DMS153 treated with DMSO at 0.1 percent for 48 hours (cell line): ENCODE results near the gene GRB7.
A peak's percentile ranks its signal among the peaks of the same experiment; 100 is the strongest.
"Not testable (repeated sequence)": the region's sequence is repeated elsewhere in the genome, so short reads cannot be mapped to it uniquely, and the experiment has no call there.

Experiments
- DNase-seq: peaks from one replicate; lab custom pipeline; 2025; ENCODE audit not compliant: unreplicated experiment; lab: John Stamatoyannopoulos, UW

The GRB7 gene

DNA sequence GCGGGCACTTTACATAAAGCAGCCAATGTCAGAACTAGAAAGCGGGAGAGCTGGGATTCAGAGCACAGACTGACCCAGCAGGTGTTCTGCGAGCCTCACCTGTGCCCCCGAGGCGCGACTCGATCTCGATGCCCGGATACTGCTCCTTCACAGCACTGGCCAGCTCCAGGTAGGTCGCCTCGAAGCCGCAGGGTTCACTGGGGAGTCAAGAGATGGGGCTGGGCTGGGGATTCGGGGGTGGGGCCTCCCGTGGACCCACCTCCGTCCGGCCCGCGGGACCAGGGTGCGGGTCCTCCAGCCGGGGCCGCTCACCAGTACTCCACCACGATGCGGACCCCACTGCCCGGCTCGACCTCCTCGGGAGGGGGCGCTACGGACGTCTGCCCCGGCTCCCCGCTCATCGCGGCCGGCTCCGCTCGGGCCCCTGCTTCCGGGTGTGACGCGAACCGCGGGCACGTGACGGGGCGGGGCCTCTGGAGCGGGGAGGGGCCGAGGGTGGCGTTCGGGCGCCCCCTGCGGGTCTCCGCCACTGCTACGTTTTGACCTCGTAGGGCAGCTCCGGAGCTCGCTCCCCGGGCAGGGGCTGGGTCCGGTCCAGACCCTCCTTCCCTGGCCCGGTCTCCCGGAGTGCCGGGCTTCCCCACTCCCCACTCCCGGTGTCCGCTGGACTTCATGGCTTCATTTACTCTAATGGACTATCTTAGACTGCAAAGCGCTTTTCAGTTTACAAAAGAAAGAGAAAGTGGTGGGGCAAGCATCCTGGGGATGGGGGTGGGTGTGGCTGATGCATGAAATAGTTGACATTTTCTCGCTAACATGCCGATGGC is 7.4 kb upstream of the GRB7 start, which contains the start of gene MIEN1:
TSS of gene MIEN1 (minus strand) at position 438 of the 827 bp plus-strand sequence. CDS start at position 401, 37 bp downstream.
- DNase-seq: peak; percentile 70

DNA sequence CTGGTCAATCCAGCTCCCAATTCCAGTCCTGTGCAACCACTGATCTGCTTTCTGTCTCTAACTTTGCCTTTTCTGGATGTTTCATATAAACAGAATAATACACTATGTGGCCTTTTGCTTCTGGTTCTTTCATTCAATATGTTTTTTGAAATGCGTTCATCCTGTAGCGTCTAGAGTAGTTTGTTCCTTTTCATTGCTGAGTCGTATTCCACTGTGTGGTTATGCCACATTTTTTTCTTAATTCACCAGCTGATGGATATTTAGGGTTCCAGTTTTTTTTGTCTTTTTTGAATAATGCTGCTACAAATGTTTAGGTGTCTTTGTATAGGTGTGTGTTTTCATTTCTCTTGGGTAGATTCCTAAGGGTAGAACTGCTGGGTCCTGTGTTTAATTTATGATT is 5.2 kb upstream of the GRB7 start:
- no peak for DNase-seq

DNA sequence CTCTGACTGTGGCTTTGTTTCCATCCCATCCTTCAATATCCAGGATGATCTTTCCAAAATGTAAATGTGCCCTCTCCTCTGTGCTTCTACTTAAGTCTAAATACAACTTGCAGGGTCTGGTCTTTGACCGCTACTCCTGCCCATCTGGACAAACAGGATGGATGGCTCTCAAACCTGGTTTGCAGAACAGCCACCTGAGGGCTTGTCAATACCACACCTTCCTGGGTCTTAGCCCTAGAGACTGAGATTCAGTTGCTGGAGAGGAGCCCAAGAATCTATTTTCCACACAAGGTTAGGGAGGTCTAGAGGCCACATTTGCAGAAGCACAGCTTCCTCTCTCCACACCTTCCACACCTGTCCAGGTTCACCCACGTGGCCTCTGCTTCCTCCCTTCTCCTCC is 1.9 kb upstream of the GRB7 start:
- DNase-seq: no peak

DNA sequence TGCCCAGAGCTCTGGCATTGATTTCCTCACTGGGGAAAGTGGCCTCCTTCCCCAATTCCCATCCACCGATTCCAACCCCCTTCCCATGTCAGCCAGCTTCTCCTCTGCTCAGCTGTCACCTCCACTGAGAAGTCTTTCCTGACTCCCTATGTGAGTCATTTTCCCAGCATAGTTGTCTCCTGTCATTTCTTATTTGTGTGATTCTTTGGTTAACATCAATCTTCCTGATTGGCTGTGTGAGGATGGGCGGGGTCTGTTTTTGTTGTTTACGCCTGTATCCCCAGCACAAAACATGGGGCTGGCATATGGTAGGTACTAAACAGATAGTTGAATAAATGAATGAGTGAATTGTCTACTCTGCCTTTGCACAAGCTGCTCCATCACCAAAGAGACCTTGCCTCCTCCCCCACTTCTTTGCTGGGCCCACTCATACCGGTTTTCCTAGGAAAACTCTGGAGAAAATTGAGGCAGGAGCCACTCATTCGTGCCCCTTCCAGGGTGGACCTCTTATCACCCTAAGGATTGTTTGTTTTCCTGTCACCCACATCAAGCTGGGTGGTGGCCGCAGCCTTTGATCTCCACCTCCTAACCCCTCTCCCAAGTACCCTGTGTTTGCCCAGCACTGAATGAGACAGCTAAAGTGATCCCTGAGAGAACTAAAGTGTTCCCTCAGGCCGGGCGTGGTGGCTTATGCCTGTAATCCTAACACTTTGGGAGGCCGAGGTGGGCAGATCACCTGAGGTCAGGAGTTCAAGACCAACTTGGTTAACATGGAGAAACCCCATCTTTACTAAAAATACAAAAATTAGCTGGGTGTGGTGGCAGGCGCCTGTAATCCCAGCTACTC is 1.2 kb upstream of the GRB7 start:
- no peak for DNase-seq

DNA sequence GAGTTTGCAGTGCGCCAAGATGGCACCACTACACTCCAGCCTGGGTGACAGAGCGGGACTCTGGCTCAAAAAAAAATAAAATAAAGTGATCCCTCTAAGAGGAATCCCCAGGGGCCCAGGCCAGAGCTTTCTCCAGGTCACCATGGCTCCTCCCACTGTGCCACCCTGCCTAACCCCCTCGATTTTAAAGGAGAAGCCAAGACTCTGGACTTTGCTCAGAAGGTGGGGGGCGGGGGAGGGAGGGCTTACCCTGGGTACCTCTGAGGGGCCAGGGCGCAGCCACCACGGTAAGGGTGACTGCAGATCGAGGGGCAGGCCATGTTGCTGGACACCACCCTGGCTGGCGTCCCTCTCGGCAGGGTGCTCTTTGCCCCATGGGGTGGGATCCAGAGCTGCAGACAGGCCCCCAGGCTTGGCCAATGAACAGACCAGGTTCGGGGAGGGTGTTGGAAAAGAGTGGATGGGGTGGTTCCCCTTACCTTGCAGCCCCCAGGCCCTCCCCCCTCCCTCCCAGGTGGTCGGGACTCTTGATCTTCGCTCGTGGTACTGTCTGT is 455 bp upstream of the GRB7 start:
- DNase-seq: no peak

DNA sequence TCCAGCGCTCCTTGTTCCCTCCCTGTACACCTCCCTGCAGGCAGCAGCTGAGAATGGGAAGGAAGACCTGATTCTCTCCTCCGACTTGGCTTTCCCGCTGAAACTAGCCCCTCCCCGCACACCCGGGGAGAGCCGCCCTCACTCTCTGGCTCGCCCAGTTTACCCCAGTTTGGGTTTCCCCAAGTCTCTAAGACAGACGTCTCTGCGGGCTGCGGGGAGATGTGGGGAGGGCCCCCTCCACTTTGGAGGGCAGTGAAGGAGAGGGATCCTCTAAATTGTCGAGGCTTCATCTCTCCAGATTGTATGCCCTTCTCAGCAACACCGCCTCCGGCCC is 797 bp downstream of the GRB7 start:
- peak; percentile 9 for DNase-seq

DNA sequence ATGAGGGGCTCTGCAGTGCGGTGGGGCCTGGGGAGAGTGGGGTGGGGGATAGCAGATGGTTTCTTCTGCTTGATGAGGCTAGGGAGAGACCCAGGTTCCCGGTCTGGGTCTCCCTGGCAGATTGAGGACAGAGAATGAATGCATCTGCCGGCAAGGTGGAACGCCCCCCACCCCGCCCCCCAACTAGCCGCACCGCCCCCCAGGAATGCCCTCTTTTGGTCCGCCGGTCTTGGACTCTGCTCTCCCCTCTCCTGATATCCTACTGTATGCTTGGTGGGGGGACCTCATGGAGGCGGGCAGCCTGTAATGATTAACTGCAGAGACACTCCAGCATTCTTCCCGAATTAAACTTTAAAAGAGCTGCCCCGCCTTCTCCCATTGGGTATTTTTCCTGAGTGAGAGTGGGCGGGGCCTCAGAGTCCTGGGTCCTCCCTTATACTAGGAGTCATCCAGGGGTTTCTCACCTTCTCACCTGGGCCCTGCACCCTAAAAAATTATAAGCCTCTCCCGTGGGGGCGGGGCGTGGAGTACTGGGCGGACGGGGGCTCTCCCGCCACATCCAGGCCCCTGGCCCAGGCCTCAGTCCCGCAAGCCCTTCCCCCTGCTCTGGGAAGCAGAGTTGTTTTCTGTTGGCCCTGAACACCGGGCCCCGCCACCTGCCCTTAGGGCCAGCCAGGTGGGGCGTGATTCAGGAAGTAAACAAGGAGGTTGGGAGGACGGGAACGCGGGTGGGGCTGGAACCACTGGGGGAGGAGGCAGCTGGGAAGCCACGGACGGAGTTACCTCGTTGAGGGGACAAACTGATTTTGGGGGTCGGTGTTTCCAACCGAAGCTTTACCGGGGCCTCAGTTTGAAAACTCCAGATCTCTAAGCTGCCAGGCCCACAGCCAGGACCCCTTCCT is 1.5 kb downstream of the GRB7 start:
- peak; percentile 74 for DNase-seq

DNA sequence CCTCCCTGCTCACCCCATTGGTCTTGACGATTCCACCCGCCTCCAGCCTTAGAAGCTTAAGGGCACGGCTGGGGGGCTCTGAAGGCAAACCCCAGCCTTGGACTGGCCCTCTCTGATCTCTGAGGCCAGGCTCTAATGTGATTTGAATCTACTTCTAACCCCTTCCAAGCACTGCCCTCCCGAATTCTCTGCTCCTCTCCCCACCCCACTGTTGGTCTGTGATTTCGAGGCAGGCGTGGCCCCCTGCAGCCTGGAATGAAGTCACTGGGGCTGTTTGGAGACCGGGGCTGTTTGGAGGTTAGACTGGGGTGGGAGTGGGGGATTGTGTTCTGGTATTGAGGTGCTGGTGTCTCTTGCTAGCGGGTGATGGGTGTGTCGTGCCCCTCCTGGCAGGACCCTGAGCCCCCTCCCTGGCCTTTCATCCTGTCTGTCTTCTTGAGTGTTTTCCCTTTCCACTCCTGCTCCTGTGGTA is 2.2 kb downstream of the GRB7 start:
- DNase-seq: no peak

DNA sequence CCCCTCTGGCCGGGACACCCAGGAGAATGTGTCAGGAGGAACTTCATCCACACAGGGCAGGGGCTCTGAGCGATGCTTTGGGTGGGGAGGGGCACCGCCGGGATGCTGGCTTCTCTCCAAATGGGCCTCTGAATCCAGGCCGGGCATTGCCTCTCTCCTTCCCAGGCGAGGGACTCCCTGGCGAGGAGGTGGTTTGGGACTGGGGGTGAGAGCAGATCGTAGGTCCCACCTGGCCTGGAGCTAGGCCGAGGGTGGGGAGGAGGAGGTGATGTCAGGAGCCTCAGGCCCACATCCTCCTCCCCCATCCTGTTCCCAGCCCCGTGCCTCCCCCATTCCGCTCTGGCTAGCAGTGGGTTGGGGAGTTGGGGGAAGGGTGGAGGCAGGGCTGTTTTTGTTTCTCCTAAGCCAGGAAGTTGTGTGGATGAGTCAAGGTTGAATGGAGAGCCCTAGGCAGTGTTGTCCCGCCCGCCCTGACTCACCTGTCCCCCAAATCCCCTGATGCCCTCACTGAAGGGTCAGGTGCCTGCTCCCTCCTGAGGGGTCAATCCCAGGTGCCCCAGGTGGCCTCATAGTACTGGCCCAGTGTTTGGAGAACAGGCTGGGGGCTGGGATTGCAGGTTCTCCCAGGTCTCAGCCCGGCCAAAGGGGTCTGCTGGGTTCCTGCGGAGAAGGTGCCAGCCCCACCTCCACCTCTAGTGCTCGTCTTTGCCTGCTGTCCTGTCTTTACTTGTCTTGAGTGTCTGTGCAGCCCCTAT is 2.8 kb downstream of the GRB7 start:
- DNase-seq: peak; percentile 20

DNA sequence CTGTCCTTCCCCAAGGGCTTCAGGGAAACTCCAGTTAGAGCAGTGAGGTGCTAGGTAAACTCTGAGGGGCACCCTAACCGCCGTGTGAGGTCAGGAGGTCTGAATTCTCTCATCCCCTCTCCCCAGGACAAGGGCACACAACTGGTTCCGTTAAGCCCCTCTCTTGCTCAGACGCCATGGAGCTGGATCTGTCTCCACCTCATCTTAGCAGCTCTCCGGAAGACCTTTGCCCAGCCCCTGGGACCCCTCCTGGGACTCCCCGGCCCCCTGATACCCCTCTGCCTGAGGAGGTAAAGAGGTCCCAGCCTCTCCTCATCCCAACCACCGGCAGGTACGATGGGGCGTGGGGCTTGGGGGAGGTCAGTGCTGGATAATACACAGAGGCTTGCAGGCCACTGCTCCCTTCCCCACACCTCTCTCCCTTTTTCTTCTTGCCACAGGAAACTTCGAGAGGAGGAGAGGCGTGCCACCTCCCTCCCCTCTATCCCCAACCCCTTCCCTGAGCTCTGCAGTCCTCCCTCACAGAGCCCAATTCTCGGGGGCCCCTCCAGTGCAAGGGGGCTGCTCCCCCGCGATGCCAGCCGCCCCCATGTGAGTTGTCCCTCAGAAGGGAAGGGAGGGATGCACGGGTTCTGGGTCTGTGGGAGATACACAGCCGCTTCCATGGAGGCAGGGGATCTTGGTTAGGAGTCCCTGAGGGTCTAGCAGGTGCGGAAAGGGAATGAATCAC is 4.6 kb downstream of the GRB7 start:
- DNase-seq: no peak

DNA sequence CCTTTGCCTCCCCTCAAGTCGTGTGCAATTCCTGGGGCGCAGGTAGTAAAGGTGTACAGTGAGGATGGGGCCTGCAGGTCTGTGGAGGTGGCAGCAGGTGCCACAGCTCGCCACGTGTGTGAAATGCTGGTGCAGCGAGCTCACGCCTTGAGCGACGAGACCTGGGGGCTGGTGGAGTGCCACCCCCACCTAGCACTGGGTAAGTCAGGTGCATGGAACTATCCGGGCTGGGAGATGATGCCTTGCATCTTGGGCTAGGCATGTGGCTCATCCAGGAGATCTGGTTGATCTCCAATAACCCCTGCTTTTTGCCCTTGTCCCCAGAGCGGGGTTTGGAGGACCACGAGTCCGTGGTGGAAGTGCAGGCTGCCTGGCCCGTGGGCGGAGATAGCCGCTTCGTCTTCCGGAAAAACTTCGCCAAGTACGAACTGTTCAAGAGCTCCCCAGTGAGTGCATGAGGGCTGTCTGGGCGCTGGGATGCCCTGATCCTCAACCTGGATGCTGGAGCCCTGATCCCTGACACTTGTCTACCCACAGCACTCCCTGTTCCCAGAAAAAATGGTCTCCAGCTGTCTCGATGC is 5.2 kb downstream of the GRB7 start:
- no peak for DNase-seq

DNA sequence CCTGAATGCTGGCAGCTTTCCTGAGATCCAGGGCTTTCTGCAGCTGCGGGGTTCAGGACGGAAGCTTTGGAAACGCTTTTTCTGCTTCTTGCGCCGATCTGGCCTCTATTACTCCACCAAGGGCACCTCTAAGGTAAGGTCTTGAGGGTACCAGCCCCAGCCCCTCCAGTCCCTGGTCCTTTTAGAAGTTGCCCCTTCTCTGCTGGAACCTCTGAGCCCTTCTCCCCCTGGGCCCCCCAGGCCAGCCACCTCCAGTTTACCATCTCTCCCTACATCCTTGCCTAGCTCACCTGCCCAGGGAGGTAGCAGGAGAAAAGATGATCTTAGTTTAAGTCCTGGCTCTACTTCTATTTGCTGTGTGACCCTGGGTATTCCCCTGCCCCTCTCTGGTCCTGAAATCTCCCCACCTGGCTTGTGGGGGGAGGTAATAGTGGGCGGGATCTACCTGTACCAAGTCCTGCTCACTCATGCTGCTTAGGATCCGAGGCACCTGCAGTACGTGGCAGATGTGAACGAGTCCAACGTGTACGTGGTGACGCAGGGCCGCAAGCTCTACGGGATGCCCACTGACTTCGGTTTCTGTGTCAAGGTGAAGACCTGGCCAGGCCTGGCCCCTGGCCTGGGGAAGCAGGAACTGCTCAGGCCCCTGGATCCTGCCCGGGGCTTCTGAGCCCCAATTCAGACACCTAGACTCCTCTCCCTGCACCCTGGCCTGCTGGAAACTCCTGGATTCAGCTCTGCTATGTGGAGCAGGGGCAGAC is 6.5 kb downstream of the GRB7 start:
- DNase-seq: no peak

DNA sequence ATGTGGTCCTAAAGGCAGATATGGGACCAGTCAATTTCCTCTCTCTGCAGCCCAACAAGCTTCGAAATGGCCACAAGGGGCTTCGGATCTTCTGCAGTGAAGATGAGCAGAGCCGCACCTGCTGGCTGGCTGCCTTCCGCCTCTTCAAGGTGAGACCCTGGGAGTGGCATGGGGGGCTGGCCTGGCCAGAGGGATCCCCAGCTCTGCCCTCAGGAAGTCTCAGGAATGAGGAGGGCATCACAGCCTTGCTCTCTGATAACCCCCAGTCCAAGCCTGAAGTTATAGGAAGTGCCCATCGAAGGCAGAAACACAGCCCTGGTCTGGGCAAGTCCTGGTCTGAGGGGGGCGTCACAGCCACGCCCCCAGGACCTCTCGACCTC is 7.1 kb downstream of the GRB7 start:
- DNase-seq: no peak

DNA sequence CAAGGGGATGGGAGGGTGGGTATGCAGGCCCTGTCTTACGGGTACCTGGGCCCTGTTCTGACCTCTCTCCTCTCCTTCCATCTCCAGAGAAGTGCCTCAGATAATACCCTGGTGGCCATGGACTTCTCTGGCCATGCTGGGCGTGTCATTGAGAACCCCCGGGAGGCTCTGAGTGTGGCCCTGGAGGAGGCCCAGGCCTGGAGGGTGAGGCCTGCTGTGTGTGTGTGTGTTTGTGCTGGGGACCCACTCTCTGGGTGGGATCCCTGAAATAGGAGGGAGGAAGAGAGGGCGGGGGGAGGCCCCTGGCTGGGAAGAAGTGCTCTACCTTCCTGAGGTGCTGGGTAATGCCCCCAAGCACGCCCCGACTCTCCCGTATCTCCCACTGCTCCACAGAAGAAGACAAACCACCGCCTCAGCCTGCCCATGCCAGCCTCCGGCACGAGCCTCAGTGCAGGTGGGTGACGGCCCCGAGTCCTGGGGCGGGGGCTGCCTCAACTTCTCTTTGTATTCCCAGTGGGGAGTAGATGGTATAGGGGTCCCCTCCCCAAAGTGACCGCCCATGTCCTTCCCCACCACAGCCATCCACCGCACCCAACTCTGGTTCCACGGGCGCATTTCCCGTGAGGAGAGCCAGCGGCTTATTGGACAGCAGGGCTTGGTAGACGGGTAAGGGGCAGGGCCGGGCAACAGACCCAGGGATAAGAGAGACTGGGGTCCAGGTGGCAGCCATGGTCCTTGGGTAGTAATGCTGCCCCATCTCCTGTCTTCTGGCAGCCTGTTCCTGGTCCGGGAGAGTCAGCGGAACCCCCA is 7.8 kb downstream of the GRB7 start:
- DNase-seq: no peak

DNA sequence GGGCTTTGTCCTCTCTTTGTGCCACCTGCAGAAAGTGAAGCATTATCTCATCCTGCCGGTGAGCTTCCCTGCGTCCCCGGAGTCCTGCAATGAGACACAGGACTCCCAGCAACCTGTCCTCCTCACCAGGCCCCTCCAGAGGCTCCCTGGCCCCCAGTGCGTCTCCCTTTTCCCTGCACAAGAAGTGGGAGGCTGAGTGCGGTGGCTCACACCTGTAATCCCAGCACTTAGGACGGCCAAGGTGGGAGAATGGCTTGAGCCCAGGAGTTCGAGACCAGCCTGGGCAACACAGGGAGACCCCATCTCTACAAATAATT is 8.4 kb downstream of the GRB7 start:
- no peak for DNase-seq

DNA sequence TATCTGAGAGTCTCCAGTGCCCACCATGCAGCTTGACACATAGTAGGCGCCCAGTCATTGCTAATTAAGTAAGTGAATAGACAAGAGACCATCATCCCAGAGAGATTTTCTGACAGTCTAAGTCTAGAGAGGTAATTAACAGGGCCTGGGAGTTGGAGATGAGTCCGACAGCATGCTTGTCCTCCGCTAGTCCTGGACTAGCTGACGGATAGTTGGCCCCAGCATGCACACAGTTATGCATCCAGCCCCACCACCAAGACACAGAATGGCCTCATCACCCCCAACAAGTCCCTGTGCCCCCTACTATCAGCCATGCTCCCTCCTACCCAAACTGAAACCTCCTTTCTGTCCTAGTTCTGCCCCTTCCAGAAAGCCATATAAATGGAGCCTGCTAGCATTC is 10.0 kb downstream of the GRB7 start:
- DNase-seq: no peak

DNA sequence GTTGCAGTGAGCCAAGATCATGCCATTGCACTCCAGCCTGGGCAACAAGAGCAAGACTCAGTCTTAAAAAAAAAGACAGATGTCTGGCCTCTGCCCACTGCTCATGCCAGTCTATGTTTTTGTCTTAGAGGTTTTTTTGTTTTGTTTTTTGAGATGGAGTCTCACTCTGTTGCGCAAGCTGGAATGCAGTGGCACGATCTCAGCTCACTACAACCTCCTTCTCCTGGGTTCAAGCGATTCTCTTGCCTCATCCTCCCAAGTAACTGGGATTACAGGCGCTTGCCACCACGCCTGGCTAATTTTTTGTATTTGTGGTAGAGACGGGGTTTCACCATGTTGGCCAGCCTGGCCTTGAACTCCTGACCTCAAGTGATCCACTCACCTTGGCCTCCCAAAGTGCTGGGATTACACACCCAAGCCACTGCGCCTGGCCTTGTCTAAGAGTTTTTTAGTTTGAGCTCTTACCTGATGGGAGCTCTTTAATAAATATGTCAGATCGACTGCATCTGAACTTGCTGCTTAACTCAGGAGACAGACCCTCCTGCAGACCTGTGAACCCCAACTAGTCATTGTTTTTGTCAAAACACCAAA is 10.8 kb downstream of the GRB7 start:
- DNase-seq: not testable (repeated sequence)
